Ovary (tissue), 9 donors: ENCODE results near the gene FOXK2. TPM values are rescaled to one million over a fixed set of nuclear protein-coding genes. Genes with fewer than 3 reads are reported as not detected.

ENCODE experiments used
- polyA plus RNA-seq, 2 donors: library from polyadenylated mRNA; stranded (reverse); fragments of 200-250 nt in 1 of 2; fragments of 350-450 nt in 1 of 2; fragmentation: Illumina TruSeq in 1 of 2; extraction: RNeasy Lipid Tissue Mini Kit (QIAGEN cat#74804) in 1 of 2; gene quantifications; one replicate each; pipeline ENCODE4 v1.2.3, GENCODE V29; 2013 to 2014
- total RNA-seq, 7 donors: library from RNA; depleted of rRNA in 2 of 7; stranded (reverse); fragments of >200 nt in 2 of 7; fragmentation: NEBNext Ultra II Directional in 3 of 7; extraction: Animal tissue kit (Norgen Biotek cat#: 25700) in 3 of 7; gene quantifications; one replicate each; pipeline versions ENCODE4 v1.1.0 to v1.2.4, GENCODE V29; 2016 to 2023
- donor health status: DM: no; HTN: no; CAD: no; lungs with moderate emphysema.
- donor health status: DM: no; HTN: no; CAD: no.
- donor health status: Bipolar disorder and iron deficiency.
- donor health status: DM: yes; HTN: yes; CAD: no.
- donor health status: DM: no; HTN: no; CAD: no.
- donor health status: DM: yes; HTN: yes; CAD: no.

FOXK2 gene
- total and polyA plus RNA-seq, 9 donors, result 19.1 to 67.6 (median 43.0) TPM

Other genes with a start within 250 kb of the FOXK2 start
- gene CSNK1D, start 246.0 kb upstream of the FOXK2 start, total RNA-seq, result 100 to 1,000 TPM in 5 of 7 donors, 10 to 100 TPM in 2; 46.0 to 160 (median 121) TPM
- 100 to 1,000 TPM in 1 of 2 donors, 10 to 100 TPM in 1; 81.2 to 134 TPM for gene CSNK1D, start 246.0 kb upstream of the FOXK2 start, polyA plus RNA-seq
- 1 to 10 TPM in 4 of 7 donors, under 1 TPM in 1, not detected in 2; 0.58 to 1.3 (median 1.1) TPM for gene CD7, start 202.1 kb upstream of the FOXK2 start, total RNA-seq
- under 1 TPM in 1 of 2 donors, not detected in 1; 0.48 TPM for gene CD7, start 202.1 kb upstream of the FOXK2 start, polyA plus RNA-seq
- gene SECTM1, start 186.0 kb upstream of the FOXK2 start, total RNA-seq, result 10 to 100 TPM in 1 of 7 donors, 1 to 10 TPM in 6; 3.9 to 20.8 (median 9.1) TPM
- gene SECTM1, start 186.0 kb upstream of the FOXK2 start, polyA plus RNA-seq, result 1 to 10 TPM; 2.1 to 7.9 TPM
- not detected for gene TEX19, start 160.5 kb upstream of the FOXK2 start, total RNA-seq
- gene TEX19, start 160.5 kb upstream of the FOXK2 start, polyA plus RNA-seq, result not detected
- gene UTS2R, start 148.0 kb upstream of the FOXK2 start, total RNA-seq, result not detected
- not detected for gene UTS2R, start 148.0 kb upstream of the FOXK2 start, polyA plus RNA-seq
- gene HEXD, start 101.4 kb upstream of the FOXK2 start, total RNA-seq, result 10 to 100 TPM; 32.9 to 68.6 (median 46.6) TPM
- gene HEXD, start 101.4 kb upstream of the FOXK2 start, polyA plus RNA-seq, result 10 to 100 TPM in 1 of 2 donors, 1 to 10 TPM in 1; 8.7 to 74.7 TPM
- 10 to 100 TPM; 25.8 to 37.8 (median 30.4) TPM for gene OGFOD3, start 101.1 kb upstream of the FOXK2 start, total RNA-seq
- gene OGFOD3, start 101.1 kb upstream of the FOXK2 start, polyA plus RNA-seq, result 10 to 100 TPM; 14.4 to 21.3 TPM
- 100 to 1,000 TPM in 1 of 7 donors, 10 to 100 TPM in 6; 44.4 to 101 (median 73.1) TPM for gene CYBC1, start 69.0 kb upstream of the FOXK2 start, total RNA-seq
- gene CYBC1, start 69.0 kb upstream of the FOXK2 start, polyA plus RNA-seq, result 10 to 100 TPM; 34.0 to 56.4 TPM
- 10 to 100 TPM; 39.7 to 52.7 (median 49.8) TPM for gene NARF, start 61.0 kb upstream of the FOXK2 start, total RNA-seq
- 10 to 100 TPM; 29.6 to 37.8 TPM for gene NARF, start 61.0 kb upstream of the FOXK2 start, polyA plus RNA-seq
- 10 to 100 TPM; 43.0 to 99.3 (median 83.5) TPM for gene WDR45B, start 128.7 kb downstream of the FOXK2 start, total RNA-seq
- gene WDR45B, start 128.7 kb downstream of the FOXK2 start, polyA plus RNA-seq, result 10 to 100 TPM; 55.2 to 58.0 TPM
- gene RAB40B, start 179.0 kb downstream of the FOXK2 start, total RNA-seq, result 10 to 100 TPM; 10.0 to 25.9 (median 14.9) TPM
- 10 to 100 TPM in 1 of 2 donors, 1 to 10 TPM in 1; 9.2 to 18.6 TPM for gene RAB40B, start 179.0 kb downstream of the FOXK2 start, polyA plus RNA-seq
- gene FN3KRP, start 197.0 kb downstream of the FOXK2 start, total RNA-seq, result 10 to 100 TPM in 6 of 7 donors, 1 to 10 TPM in 1; 9.9 to 48.6 (median 39.0) TPM
- gene FN3KRP, start 197.0 kb downstream of the FOXK2 start, polyA plus RNA-seq, result 10 to 100 TPM; 37.9 to 51.5 TPM
- gene FN3K, start 215.9 kb downstream of the FOXK2 start, total RNA-seq, result 100 to 1,000 TPM in 1 of 7 donors, 10 to 100 TPM in 6; 14.5 to 106 (median 44.6) TPM
- gene FN3K, start 215.9 kb downstream of the FOXK2 start, polyA plus RNA-seq, result 10 to 100 TPM; 12.0 to 22.0 TPM
- gene TBCD, start 232.3 kb downstream of the FOXK2 start, total RNA-seq, result 10 to 100 TPM; 44.4 to 88.3 (median 71.4) TPM
- gene TBCD, start 232.3 kb downstream of the FOXK2 start, polyA plus RNA-seq, result 10 to 100 TPM; 29.2 to 55.9 TPM